Liver (tissue), 9 donors: ENCODE results near the gene GRAMD4. TPM values are rescaled to one million over a fixed set of nuclear protein-coding genes. Genes with fewer than 3 reads are reported as not detected.

Experiments used
- DNase-seq: peaks from one replicate; pipeline ENCODE4 v3.0.0-alpha.2; 2017; ENCODE audit warnings: low spot score
- H3K27ac ChIP-seq, 2 donors: one replicate each; pipeline ENCODE4 v1.7.0; 2013; ENCODE audit warnings: inconsistent platforms in 2 of 2, low read length in 2 of 2, control low read depth in 1 of 2, low read depth in 1 of 2, mild to moderate bottlenecking in 1 of 2
- H3K27me3 ChIP-seq, 4 donors: one replicate each; pipeline versions ENCODE4 v1.6.1 to v1.7.0; 2013; ENCODE audit warnings: low read length in 3 of 4, inconsistent platforms in 1 of 4, mild to moderate bottlenecking in 1 of 4, moderate library complexity in 1 of 4; ENCODE audit not compliant: control insufficient read depth in 4 of 4, insufficient read depth in 4 of 4
- H3K36me3 ChIP-seq, 4 donors: one replicate each; pipeline versions ENCODE4 v1.6.1 to v1.7.0; 2013; ENCODE audit warnings: low read length in 3 of 4, mild to moderate bottlenecking in 3 of 4, low read depth in 1 of 4, moderate library complexity in 1 of 4; ENCODE audit not compliant: control insufficient read depth in 4 of 4, insufficient read depth in 3 of 4
- H3K4me1 ChIP-seq, 4 donors: one replicate each; pipeline versions ENCODE4 v1.6.1 to v1.7.0; 2013; ENCODE audit warnings: low read length in 3 of 4, mild to moderate bottlenecking in 3 of 4, moderate library complexity in 1 of 4; ENCODE audit not compliant: control insufficient read depth in 4 of 4, insufficient read depth in 4 of 4
- H3K4me3 ChIP-seq, 3 donors: one replicate each; pipeline versions ENCODE4 v1.6.1 to v1.7.0; 2013; ENCODE audit warnings: low read length in 3 of 3, control low read depth in 1 of 3, low read depth in 1 of 3, mild to moderate bottlenecking in 1 of 3
- H3K9ac ChIP-seq, 2 donors: one replicate each; pipeline ENCODE4 v1.7.0; 2013; ENCODE audit warnings: low read length in 2 of 2, mild to moderate bottlenecking in 2 of 2, moderate library complexity in 2 of 2, control low read depth in 1 of 2, low read depth in 1 of 2
- H3K9me3 ChIP-seq, 4 donors: one replicate each; pipeline versions ENCODE4 v1.6.1 to v1.7.0; 2013; ENCODE audit warnings: low read length in 3 of 4; ENCODE audit not compliant: control insufficient read depth in 4 of 4
- CTCF ChIP-seq: fragments of 150-350 bp; IDR thresholded peaks from 2 replicates; pipeline ENCODE4 v1.5.1; 2017; ENCODE audit warnings: improper control_type of control experiment, low read depth, low read length; ENCODE audit not compliant: missing input control
- EGR1 ChIP-seq, 2 donors: IDR thresholded peaks; 2 replicates each; pipeline ENCODE4 v1.6.1; 2016 to 2018; ENCODE audit warnings: antibody characterized with exemption in 2 of 2, low read depth in 2 of 2
- FOXA1 ChIP-seq: IDR thresholded peaks from 2 replicates; pipeline ENCODE4 v1.6.1; 2016; ENCODE audit warnings: antibody characterized with exemption
- FOXA2 ChIP-seq: IDR thresholded peaks from 2 replicates; pipeline ENCODE4 v1.6.1; 2016; ENCODE audit warnings: antibody characterized with exemption
- GABPA ChIP-seq, 2 donors: IDR thresholded peaks in 1 of 2; conservative IDR thresholded peaks in 1 of 2; 2 replicates each; pipeline ENCODE4 v1.6.1; 2016; ENCODE audit warnings: antibody characterized with exemption in 2 of 2, mild to moderate bottlenecking in 1 of 2, moderate library complexity in 1 of 2
- HNF4A ChIP-seq, 2 donors: conservative IDR thresholded peaks; 2 replicates each; pipeline ENCODE4 v1.6.1; 2016; ENCODE audit warnings: antibody characterized with exemption in 2 of 2, mild to moderate bottlenecking in 2 of 2
- HNF4G ChIP-seq: IDR thresholded peaks from 2 replicates; pipeline ENCODE4 v1.6.1; 2016; ENCODE audit warnings: antibody characterized with exemption
- JUND ChIP-seq, 2 donors: IDR thresholded peaks; 2 replicates each; pipeline ENCODE4 v1.6.1; 2016; ENCODE audit warnings: antibody characterized with exemption in 2 of 2
- NR2F2 ChIP-seq: IDR thresholded peaks from 2 replicates; pipeline ENCODE4 v1.6.1; 2016; ENCODE audit warnings: antibody characterized with exemption
- RAD21 ChIP-seq, 2 donors: IDR thresholded peaks; 2 replicates each; pipeline ENCODE4 v1.6.1; 2016; ENCODE audit warnings: antibody characterized with exemption in 2 of 2, mild to moderate bottlenecking in 2 of 2
- REST ChIP-seq: IDR thresholded peaks from 2 replicates; pipeline ENCODE4 v1.6.1; 2016; ENCODE audit warnings: antibody characterized with exemption, mild to moderate bottlenecking
- RXRA ChIP-seq, 2 donors: IDR thresholded peaks; 2 replicates each; pipeline ENCODE4 v1.6.1; 2017 to 2018; ENCODE audit warnings: antibody characterized with exemption in 2 of 2, mild to moderate bottlenecking in 1 of 2
- SP1 ChIP-seq: IDR thresholded peaks from 2 replicates; pipeline ENCODE4 v1.6.1; 2018; ENCODE audit warnings: antibody characterized with exemption, mild to moderate bottlenecking
- TAF1 ChIP-seq: conservative IDR thresholded peaks from 2 replicates; pipeline ENCODE4 v1.6.1; 2016; ENCODE audit warnings: antibody characterized with exemption, mild to moderate bottlenecking
- YY1 ChIP-seq: IDR thresholded peaks from 2 replicates; pipeline ENCODE4 v1.6.1; 2016; ENCODE audit warnings: antibody characterized with exemption, mild to moderate bottlenecking
- ZBTB33 ChIP-seq: IDR thresholded peaks from 2 replicates; pipeline ENCODE4 v1.6.1; 2016; ENCODE audit warnings: antibody characterized with exemption
- WGBS: extraction: QIAGEN DNeasy Blood & Tissue Kit; methylation state at CpG from one replicate; pipeline ENCODE4 v1.1.7; 2013; 5-methylcytosine and 5-hydroxymethylcytosine counted together
- polyA plus RNA-seq, 2 donors: library from polyadenylated mRNA; stranded (reverse) in 1 of 2; unstranded in 1 of 2; fragments of 200-250 nt in 1 of 2; fragments of >200 nt in 1 of 2; fragmentation: Nextera tagmentation in 1 of 2; extraction: Ambion mirVana in 1 of 2; gene quantifications; one replicate each; pipeline versions ENCODE4 v1.2.1 to v1.2.3, GENCODE V29; 2013 to 2015
- total RNA-seq, 2 donors: library from RNA; depleted of rRNA; stranded (reverse); fragments of >200 nt; gene quantifications; one replicate each; pipeline ENCODE4 v1.2.3, GENCODE V29; 2014
- TF ChIP-seq, protein P1 (sequence below): IDR thresholded peaks from 2 replicates; pipeline ENCODE4 v1.6.1; 2016; ENCODE audit warnings: antibody characterized with exemption
- TF ChIP-seq, protein P2 (sequence below): IDR thresholded peaks from 2 replicates; pipeline ENCODE4 v1.6.1; 2016; ENCODE audit warnings: antibody characterized with exemption
- donor health status: healthy.
- donor health status: healthy.
- donor health status: healthy.
- donor health status: healthy.
- donor health status: healthy.

Gene GRAMD4
- total and polyA plus RNA-seq, 4 donors = 2.7 to 53.5 (median 21.6) TPM

DNA sequence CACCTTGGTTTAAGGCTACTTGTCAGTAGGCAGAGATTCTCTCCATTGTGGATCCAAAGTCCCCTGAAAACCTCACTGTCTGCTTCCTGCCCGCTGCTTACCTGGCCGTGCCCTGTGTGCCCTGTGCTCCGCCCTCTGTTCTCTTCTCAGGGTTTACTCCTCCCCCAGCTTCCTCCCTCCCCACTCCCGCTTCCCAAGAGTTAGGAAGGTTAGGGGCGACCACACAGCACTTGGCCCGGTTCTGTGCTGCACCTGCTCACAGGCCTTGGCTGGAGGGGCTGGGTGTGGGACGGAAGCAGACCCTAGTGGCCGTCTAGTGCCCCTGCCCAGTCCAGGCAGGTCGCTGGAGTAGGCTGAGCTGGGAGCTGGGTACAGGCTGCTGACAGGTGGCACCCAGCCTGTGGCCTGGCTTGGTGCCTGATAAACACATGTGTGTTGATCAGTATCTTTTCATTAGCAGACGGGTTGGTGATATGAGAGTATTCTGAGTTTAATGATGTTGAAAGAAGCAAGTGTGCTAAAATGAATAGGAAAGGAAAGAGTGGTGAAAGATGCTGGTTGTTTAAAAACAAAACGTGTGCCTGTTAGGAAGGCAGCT is 40.5 kb downstream of the GRAMD4 start:
- WGBS = 28% methylated on average over 11 of the region's 11 CpGs
- TF ChIP-seq, protein P1, sequence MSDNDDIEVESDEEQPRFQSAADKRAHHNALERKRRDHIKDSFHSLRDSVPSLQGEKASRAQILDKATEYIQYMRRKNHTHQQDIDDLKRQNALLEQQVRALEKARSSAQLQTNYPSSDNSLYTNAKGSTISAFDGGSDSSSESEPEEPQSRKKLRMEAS = no peak
- peak; percentile 15 for TF ChIP-seq FOXA2
- no peak for TF ChIP-seq NR2F2
- TF ChIP-seq ZBTB33 = no peak
- peak; percentile 64 to 84 for TF ChIP-seq RXRA (IDR thresholded peaks at IDR 0.05)
- no peak for TF ChIP-seq JUND (IDR thresholded peaks at IDR 0.05)
- peak; percentile 67 for TF ChIP-seq HNF4G
- TF ChIP-seq, protein P2, sequence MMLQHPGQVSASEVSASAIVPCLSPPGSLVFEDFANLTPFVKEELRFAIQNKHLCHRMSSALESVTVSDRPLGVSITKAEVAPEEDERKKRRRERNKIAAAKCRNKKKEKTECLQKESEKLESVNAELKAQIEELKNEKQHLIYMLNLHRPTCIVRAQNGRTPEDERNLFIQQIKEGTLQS = no peak
- TF ChIP-seq CTCF = no peak
- TF ChIP-seq TAF1 = no peak
- peak in 1 of 2 donors; percentile 45 for TF ChIP-seq RAD21 (IDR thresholded peaks at IDR 0.05)
- TF ChIP-seq SP1 = peak; percentile 62
- peak; percentile 38 for TF ChIP-seq YY1
- no peak for TF ChIP-seq FOXA1
- peak; percentile 38 for TF ChIP-seq REST
- TF ChIP-seq HNF4A (conservative IDR thresholded peaks at IDR 0.05) = peak; percentile 82 to 91
- no peak for TF ChIP-seq GABPA (IDR thresholded peaks at IDR 0.05 in 1 of 2, conservative IDR thresholded peaks at IDR 0.05 in 1 of 2)
- no peak for TF ChIP-seq EGR1 (IDR thresholded peaks at IDR 0.05; ENCODE audit: low read depth in 2 of 2)
- Histone ChIP-seq H3K9ac (peak overlapping the region in 1 of 2 donors; percentile 21), H3K27me3 (no peaks in the 10 kb centered on the region), H3K4me1 (peaks cover 11 to 39% (median 20%) of the 10 kb centered on the region in 4 donors), H3K27ac (peak overlapping the region; percentile 46 to 47), H3K36me3 (peaks cover 6 to 24% (median 16%) of the 10 kb centered on the region in 4 donors), H3K4me3 (no peak overlapping the region), H3K9me3 (no peaks in the 10 kb centered on the region)
- DNase-seq = no peak
